Erythroblast (primary cell): Measurements from ENCODE around the gene GPR101.

ENCODE experiments used
- DNase-seq, 2 experiments: peaks; one replicate each; lab custom pipeline; 2025; lab: John Stamatoyannopoulos, UW
- GATA1 ChIP-seq: IDR thresholded peaks from 2 replicates; pipeline ENCODE4 v1.6.1; 2011; ENCODE audit warnings: low read depth, mild to moderate bottlenecking, control low read depth, low read length, moderate library complexity
- POLR2A ChIP-seq: IDR thresholded peaks from 2 replicates; pipeline ENCODE4 v1.6.1; 2011; ENCODE audit warnings: mild to moderate bottlenecking, low read length

GPR101 gene

DNA sequence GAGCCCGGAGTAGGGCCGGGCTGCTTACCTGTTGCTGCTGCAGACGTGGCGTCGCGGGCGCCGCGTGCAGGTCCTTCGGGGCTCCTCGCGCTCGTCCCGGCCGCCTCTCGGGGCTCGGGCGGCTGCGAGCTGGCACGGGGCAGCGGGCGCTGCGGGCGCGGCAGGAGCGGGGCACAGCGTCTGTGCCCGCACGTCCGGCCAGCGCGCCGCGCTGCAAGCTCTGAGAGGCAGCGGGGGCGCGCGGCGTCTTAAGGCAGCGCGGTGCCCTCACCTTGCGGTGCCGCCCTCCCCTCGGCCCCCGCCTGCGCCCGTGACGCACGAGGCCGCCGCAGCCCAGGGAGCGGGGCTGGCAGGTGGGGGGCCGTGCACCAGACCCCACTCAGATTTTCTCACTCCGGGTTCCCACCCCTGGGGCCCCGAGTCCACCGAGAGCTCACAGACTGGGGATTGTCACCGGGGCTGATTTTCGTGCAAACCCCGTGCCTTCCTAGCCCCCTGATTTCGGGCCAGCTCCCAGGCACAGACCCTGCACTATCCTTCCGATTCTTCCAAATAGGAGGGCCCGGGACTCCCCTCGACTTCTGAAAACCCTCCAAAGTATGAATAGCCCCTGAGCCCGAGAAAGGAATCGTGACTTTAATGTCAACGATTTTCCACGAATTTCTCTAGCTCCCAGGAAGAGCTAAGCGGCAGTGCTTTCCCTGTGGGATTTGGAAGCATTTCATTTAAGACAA, at the start of gene GPR101:
TSS of gene GPR101 (minus strand) at position 222 of the 734 bp plus-strand sequence. CDS start 2,321 bp downstream, outside the sequence.
- DNase-seq = no peak
- no peak for TF ChIP-seq POLR2A
- TF ChIP-seq GATA1 = no peak

GRCh38 chrX:137081239-137081638, 47.4 kb upstream of the GPR101 start:
- TF ChIP-seq GATA1 = no peak
- TF ChIP-seq POLR2A = no peak

GRCh38 chrX:137072396-137072795, 38.6 kb upstream of the GPR101 start:
- no peak for DNase-seq
- no peak for TF ChIP-seq POLR2A
- no peak for TF ChIP-seq GATA1

More at GRCh38 chrX:137081239-137081638, 47.4 kb upstream of the GPR101 start:
- no peak for DNase-seq

GRCh38 chrX:137071596-137071995, 37.8 kb upstream of the GPR101 start:
- no peak for DNase-seq
- no peak for TF ChIP-seq POLR2A
- TF ChIP-seq GATA1 = no peak

GRCh38 chrX:137067147-137067546, 33.4 kb upstream of the GPR101 start:
- no peak for DNase-seq
- no peak for TF ChIP-seq GATA1
- TF ChIP-seq POLR2A = no peak

- DNase-seq = no peak
- TF ChIP-seq GATA1 (no peak), POLR2A (no peak)
These were observed 29.3 kb upstream of the GPR101 start for GRCh38 chrX:137062915-137063617.

GRCh38 chrX:137058339-137059127, 24.7 kb upstream of the GPR101 start:
- no peak for DNase-seq
- no peak for TF ChIP-seq POLR2A
- no peak for TF ChIP-seq GATA1

DNA sequence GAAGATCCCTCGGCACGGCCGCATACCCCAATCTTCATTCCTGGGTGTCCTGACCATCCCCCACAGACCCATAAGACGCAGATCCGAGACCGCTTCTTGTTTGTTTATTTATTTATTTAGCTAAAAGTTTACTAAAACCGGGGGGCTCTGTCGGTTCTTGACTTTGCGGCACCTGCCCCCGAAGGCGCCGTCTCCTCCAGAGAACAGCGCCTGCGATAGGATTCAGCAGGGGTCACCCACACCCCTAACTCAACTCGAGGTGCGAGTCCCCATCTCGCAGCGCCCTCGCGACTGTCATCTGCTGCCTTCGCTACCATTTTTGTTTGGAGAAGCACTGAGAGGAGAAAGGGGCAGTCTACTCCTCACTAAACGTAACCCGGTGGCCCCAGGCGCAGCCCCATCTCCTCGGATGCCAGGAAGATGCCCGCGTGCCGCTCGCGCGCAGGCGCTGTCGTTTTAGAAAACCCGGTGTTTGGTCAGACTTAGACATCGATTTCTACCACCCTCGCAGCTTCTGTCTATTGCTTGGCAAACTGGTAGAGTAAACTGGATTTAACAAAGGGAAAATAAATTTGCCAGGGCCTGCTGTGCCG, 18.9 kb upstream of the GPR101 start:
- TF ChIP-seq POLR2A = no peak
- TF ChIP-seq GATA1 = no peak
- no peak for DNase-seq

- TF ChIP-seq GATA1 (no peak), POLR2A (no peak)
- peak; percentile 59 to 66 for DNase-seq
These were observed 18.3 kb upstream of the GPR101 start for GRCh38 chrX:137051978-137052642.

GRCh38 chrX:137044893-137045292, 11.1 kb upstream of the GPR101 start:
- DNase-seq = no peak
- no peak for TF ChIP-seq GATA1
- no peak for TF ChIP-seq POLR2A

DNA sequence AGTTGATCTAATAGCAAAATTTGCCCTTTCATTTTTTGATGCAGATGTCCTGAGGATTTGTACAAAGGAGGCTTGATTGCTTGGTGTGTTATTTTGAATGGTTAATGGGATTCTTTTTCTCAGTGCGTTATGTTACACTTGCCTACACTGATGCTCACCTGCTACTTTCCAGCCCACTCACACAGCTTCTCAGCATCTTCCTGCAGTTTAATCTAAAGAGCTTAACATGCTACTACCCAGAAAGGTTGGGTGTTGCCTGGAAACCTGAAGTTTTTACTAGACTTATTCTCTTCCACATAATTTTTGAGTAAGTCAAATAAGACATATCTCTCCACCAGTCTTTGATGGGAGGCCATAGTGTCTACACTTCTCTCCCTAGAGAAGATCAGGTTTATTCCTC, 9.9 kb upstream of the GPR101 start:
- DNase-seq = no peak
- TF ChIP-seq GATA1 (no peak), POLR2A (no peak)

DNA sequence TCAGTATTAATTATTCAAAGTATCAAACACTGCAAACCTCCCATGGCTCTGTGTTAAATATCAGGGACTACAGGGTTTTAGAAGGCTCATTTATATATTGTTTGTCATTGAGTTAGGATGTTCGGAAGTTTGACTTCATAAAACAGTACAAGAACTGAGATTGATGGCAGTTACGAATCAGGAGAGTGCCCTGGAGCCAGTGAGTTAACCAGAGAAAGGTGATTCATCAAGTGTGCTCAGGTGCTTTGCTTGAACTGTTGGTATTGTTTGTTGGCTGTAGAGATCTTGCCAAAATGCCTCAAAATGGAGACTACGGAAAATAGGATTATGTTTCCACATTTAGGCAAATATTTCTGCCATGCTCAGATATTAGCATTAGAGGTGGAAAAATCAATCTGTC, 7.5 kb upstream of the GPR101 start:
- DNase-seq = no peak
- no peak for TF ChIP-seq GATA1

DNA sequence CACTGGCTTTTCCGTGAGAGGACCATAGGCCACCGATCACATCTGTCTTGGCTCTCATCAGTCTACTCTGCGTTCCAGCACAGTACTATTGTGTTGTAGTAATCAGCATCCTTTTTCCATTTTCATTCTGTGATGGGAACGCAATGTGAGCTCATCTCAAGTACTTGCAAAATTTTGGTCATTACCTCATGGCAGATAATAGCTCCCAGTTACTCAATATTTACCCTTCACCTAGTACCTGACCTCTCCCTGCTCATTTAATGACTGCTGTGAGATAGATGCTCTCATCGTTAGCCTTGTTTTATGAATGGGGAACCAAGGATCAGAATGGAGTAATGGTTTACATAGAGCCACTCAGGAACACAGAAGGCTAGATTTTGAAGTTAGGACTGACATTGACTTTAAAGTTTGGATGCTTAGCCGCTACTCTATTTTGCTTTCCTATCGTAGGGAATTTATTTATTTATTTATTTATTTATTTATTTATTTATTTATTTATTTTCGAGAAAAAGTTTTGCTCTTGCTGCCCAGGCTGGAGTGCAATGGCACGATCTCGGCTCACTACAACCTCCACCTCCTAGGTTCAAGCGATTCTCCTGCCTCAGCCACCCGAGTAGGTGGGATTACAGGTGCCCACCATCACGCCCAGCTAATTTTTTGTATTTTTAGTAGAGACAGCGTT, 6.5 kb upstream of the GPR101 start:
- TF ChIP-seq POLR2A (no peak), GATA1 (no peak)
- no peak for DNase-seq
